SU-DHL-6 (cell line): ENCODE measurements around the gene AQP5.

Experiments used
- CTCF ChIP-seq: fragments of 200-600 bp; sonication (generic); IDR thresholded peaks from one replicate; pipeline ENCODE4 v1.5.1; 2017; ENCODE audit warnings: antibody characterized with exemption, mild to moderate bottlenecking, low read length, moderate library complexity; ENCODE audit not compliant: insufficient read depth, poor library complexity, severe bottlenecking
- EZH2phosphoT487 ChIP-seq: fragments of 200-600 bp; sonication (generic), shearing (Covaris generic); conservative IDR thresholded peaks from 2 replicates; pipeline ENCODE4 v1.6.1; 2018; ENCODE audit warnings: mild to moderate bottlenecking, antibody characterized with exemption, low read length, moderate library complexity, mixed read lengths

GRCh38 chr12:49951411-49952240 is 10.0 kb upstream of the AQP5 start:
- TF ChIP-seq CTCF: no peak
- no peak for TF ChIP-seq EZH2phosphoT487
